T47D (cell line): Measurements from ENCODE around the gene ANK3.

Source experiments
- DNase-seq, 2 experiments: peaks; one replicate each; pipeline versions ENCODE4 v3.0.0 to v3.0.0-alpha.2; 2011 to 2012; ENCODE audit warnings: low read depth in 1 of 2, low spot score in 1 of 2
- JUND ChIP-seq: IDR thresholded peaks from 2 replicates; pipeline ENCODE4 v1.6.1; 2012; ENCODE audit warnings: low read depth
- in situ Hi-C: cut with HindIII; loops from 2 replicates; pipeline ENCODE4 v1.10.0; 2016; ENCODE audit warnings: low sequenced_read_pairs, low pct_unique_long_range_greater_than_20kb

Gene ANK3

DNA sequence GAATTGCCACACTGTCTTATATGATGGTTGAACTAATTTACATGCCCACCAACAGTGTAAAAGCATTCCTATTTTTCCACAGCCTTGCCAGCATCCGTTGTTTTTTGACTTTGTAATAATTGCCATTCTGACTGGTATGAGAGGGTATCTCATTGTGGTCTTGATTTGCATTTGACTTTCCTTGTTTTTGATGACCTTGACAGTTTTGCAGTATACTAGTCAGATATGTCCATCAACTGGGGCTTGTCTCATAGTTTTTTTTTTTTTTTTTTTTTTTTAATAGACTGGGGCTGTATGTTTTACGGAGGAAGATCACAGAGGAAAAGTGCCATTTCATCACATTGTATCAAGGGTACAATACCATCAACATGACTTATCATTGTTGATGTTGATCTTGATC, 220.6 kb downstream of the ANK3 start:
- no peak for DNase-seq
- no peak for TF ChIP-seq JUND
- in situ Hi-C loops: no loop called here

DNA sequence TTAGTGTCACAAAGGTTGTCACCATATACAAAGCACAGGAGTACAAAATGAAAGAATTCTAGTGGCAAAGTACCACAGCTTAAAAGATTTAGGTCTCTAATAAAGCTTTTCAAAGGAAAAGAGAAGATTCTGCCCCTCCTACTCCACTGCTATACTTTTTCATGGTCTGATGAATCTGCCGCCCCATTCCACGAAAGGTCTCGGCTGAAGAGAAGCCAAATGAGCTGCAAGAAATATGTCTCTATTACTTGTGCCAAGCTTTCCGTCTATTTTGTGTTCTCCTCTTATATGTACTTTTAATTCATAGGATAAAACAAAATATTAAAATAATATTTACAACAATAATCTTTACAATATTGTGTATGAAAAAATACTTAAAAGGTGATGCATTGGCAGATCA, 222.6 kb downstream of the ANK3 start:
- no peak for DNase-seq
- TF ChIP-seq JUND: no peak
- in situ Hi-C loops: no loop called here

DNA sequence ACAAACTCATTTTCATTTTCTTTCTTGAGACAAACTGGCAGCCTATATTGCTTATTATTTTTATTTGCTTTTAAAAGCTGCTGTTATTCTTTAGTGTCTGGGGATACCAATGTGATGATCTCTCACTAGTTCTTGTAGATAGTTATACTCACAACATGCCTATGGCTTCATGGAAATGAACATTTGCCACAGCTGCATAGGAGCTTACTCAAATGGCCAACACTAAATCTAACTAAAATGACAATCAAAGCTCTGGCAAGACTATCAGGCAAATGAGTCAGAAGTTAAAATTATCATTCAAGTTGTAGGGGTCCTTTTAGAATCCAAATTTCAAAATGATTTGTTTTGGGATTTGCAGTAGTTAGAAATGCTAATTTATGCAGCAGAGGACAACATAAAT, 225.9 kb downstream of the ANK3 start:
- in situ Hi-C loops: no loop called here
- DNase-seq: no peak
- TF ChIP-seq JUND: no peak

DNA sequence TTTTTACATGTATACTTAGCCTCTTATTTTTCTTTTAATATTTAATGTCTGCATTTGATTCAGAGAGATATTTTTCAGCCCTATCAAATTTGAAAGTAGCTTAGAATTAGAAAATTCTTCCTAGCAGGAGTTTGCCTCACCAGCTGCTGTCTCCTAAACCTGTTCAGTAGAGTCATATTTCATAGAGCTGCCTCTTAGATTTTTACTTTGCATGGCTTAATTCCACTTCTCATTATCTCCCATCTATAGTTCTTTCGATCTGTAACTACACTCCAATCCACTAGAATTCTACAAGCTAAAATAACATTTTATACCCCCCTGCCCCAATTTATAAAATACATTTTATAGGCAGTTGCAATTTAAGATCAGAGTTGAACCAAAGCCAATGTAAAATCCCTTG, 227.0 kb downstream of the ANK3 start:
- no peak for DNase-seq
- no peak for TF ChIP-seq JUND
- in situ Hi-C loops: no loop called here

DNA sequence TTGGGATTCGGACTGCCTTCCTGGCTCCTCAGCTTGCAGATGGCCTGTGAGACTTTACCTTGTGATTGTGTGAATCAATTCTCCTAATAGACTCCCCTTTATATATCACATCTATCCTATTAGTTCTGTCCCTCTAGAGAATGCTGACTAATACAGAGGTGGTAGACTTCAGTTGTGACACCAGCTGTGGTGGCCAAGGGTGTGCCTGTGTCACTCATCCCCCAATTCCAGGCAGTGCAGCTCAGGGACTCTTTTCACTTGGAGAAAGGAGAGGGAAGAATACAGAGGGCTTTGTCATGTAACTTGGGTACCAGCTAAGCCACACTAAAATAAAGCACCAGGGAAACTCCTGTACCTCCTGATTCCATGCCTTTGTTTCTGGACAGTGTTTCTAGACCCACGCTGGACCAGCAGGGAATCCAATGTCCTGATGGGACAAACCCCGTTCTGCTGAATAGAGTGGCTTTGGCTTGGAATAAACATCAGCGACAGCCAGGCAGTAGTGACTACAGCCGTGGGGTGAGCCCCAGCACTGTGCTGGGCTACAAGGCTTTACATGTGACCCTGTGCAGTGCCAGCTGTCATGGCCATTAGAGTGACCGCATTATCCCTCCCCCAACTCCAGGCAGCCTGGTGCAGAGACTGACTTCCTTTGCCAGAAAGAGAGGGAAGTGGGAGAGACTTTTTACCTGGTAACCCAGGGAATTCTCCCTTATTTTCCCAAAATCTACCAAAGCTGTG, 233.6 kb downstream of the ANK3 start:
- in situ Hi-C loops: no loop called here
- DNase-seq: no peak
- TF ChIP-seq JUND: no peak

DNA sequence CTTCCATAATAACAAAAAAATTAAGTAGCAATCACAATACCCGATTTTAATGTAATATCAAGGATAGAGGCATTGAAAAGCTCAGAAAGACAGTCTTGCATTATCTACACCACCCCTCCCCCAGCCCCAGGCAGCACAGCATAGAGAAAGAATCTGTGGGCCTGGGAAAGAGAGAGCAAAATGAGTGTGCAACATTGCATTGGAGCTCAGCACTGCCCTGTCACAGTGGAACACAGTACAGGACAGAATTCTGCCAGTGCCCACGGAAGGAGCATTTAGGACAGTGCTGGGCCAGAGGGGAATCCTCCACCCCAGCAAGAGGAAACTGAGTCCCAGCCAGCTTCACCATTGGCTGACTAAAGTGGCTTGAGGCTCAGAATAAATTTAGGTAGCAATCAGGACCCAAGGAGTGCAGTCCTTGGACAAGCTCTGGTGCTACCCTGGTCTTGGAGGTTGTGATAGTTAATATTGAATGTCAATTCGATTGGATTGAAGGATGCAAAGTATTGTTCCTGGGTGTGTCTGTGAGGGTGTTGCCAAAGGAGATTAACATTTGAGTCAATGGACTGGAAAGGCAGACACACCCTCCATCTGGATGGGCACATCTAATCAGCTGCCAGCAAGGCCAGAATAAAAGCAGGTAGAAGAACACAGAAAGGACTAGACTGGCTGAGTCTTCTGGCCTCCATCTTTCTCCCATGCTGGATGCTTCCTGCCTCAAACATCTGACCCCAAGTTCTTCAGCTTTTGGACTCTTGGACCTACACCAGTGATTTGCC, 234.4 kb downstream of the ANK3 start:
- DNase-seq: no peak
- no peak for TF ChIP-seq JUND
- in situ Hi-C loops: no loop called here

DNA sequence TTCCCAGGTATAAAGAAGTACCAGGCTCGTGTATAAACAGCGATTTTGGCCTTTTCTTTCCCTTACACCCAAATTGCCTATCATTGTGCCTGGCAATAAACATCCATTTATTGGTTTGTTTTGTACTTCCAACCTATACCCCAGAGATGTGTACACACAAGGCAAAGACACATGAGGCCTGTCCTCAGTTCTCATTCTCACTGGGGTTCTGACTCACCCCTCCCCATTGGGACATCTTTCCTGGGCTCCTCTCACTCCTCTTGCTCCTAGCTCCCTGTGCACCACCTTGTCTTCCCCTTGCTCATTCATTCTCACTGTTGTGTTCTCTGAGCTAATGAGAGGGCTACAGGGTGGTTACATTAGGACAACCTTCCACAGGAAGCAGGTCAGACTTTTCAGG, 240.7 kb downstream of the ANK3 start:
- no peak for TF ChIP-seq JUND
- in situ Hi-C loops: no loop called here
- no peak for DNase-seq

DNA sequence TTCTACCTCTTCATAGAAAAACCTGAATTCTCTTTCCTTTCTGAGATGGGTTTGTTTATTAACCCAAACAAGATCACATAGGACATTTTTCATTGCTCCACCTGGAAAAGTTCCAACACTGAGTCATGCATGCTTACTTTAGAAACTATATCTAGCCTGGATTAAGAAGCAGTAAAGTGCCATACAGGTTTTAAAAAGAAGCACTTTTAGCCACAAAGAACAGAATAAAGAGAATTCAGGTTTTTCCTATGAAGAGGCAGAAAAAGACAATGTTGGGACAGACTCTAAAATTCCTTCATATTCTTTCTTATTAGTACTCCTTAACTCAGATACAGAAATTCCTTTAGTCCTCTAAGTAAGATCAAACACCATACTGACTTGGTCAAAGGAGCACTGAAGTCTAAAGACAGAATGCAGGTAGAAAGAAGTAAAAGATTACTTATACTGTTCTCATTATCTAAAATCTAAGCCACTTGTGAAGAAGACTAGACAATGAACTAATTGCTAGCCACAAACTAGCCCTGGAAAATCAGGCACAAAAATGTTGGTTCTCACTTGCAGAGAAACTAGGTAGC, 241.3 kb downstream of the ANK3 start:
- peak in 1 of 2 experiments; percentile 60 for DNase-seq
- in situ Hi-C loops: no loop called here
- TF ChIP-seq JUND: no peak

DNA sequence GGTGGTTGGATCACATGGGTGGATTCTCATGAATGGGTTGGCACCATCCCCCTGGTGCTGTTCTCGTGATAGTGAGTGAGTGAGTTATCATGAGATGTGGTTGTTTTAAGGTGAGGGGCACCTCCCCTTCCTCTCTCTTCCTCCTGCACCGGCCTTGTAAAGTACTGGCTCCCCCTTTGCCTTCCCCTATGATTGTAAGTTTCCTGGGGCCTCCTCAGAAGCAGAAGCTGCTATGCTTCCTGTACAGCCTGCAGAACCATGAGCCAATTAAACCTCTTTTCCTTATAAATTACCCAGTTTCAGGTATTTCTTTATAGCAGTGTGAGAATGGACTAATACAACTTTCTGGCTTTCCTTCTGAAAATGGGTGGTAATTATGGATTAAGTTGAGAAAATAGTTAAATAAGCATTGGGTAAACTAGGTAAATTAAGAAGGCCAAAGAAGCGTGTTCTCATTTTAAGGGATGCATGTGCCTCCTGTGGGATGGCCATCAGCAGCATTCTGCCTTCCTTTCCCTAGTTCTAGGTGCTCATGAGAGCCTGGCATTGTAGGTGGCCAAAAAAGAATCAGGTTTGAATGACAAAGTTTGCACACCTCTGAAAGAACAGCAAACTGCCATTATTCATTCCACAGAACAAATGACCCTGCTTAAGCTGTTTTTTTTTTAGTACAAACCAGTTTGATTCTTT, 242.0 kb downstream of the ANK3 start:
- TF ChIP-seq JUND: no peak
- no peak for DNase-seq
- in situ Hi-C loops: no loop called here

DNA sequence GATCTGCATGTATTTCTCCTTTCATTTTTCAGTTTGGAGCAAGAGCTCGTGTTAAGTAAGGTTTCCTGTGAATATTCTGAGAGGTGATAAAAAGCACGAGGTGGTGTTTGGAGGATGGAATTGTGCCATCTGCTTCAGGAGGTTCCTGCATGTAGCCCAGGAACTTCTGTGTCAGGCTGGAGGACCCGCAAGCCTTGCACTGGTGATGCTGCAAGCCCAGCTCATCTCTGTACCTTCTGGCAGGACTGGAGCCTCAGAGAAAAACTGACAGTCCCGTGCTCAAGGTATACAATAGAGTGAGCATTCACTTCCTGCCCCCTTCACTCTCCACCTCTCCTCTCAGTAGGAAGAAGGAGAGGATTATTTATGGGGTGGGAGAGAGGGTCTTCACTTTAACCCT, 242.7 kb downstream of the ANK3 start:
- in situ Hi-C loops: no loop called here

DNA sequence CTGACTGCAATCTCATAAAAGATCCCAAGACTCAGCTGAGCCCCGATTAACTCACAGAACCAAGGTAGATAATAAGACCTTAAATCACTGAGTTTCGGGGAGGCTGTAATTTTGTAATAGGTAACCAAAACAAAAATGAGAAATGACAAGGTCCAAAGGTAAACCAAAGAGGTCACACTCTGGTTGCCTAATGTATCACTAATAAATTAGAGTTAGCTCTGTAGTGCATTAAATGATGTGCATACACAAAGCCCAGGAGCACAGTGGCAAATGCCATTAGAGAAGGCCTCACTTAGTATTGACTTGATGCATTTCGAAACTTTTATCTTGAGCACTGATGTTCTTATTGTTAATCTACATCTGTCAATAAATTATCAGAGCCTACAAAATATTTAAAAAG, 245.6 kb downstream of the ANK3 start:
- no peak for TF ChIP-seq JUND
- in situ Hi-C loops: no loop called here
- no peak for DNase-seq

More for the DNA sequence above, 242.7 kb downstream of the ANK3 start:
- no peak for DNase-seq
- TF ChIP-seq JUND: no peak

DNA sequence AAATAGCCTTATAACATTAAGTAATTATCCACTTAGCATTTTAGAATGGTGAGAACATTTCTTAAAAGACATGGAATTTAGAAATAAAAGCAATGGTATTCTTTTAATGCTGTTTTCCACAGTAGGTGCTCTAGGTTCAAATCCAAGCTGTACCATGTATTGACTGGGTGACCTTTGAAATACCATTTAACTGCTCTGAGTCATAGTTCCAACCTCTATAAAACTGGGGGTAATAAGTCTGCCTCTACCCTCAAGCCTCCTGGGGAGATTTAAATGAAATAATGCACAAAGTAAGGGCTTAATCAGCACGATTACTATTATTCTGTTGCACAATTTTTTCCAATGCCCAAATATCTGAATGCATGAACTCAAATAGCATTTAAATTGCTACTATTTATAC, 246.9 kb downstream of the ANK3 start:
- in situ Hi-C loops: no loop called here
- no peak for DNase-seq
- no peak for TF ChIP-seq JUND
